NB4 (cell line): ENCODE results near the gene CCHCR1.

Experiments used
- DNase-seq: peaks from one replicate; pipeline ENCODE4 v3.0.0; 2010; ENCODE audit warnings: low read depth
- H3K4me3 ChIP-seq: one replicate; pipeline ENCODE4 v1.5.1; 2011; ENCODE audit warnings: mild to moderate bottlenecking, low read depth, low read length, moderate library complexity
- MYC ChIP-seq: IDR thresholded peaks from 2 replicates; pipeline ENCODE4 v1.6.1; 2011; ENCODE audit warnings: low read depth, low read length
- POLR2A ChIP-seq: IDR thresholded peaks from 2 replicates; pipeline ENCODE4 v1.6.1; 2011; ENCODE audit warnings: mild to moderate bottlenecking; ENCODE audit not compliant: insufficient read length; ENCODE audit errors: extremely low read depth
- TF ChIP-seq, protein P1 (sequence below): IDR thresholded peaks from 2 replicates; pipeline ENCODE4 v1.6.1; 2011; ENCODE audit warnings: low read depth, low read length
- TF ChIP-seq, protein P2 (sequence below): IDR thresholded peaks from one replicate; pipeline ENCODE4 v1.5.1; 2012; ENCODE audit warnings: low read depth, low read length

Gene CCHCR1

GRCh38 chr6:31178143-31179041, 20.8 kb upstream of the CCHCR1 start:
- no peak for TF ChIP-seq MYC
- TF ChIP-seq, protein P1, sequence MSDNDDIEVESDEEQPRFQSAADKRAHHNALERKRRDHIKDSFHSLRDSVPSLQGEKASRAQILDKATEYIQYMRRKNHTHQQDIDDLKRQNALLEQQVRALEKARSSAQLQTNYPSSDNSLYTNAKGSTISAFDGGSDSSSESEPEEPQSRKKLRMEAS: no peak
- no peak for DNase-seq
- no peak overlapping the region for H3K4me3 ChIP-seq

- no peak for DNase-seq
- no peak for TF ChIP-seq MYC
- H3K4me3 ChIP-seq: no peak overlapping the region
These were observed 18.4 kb upstream of the CCHCR1 start for GRCh38 chr6:31175971-31176370.

GRCh38 chr6:31174378-31174777, 16.8 kb upstream of the CCHCR1 start:
- no peak for DNase-seq
- TF ChIP-seq, protein P1: no peak
- TF ChIP-seq MYC: no peak
- H3K4me3 ChIP-seq: no peak overlapping the region

DNA sequence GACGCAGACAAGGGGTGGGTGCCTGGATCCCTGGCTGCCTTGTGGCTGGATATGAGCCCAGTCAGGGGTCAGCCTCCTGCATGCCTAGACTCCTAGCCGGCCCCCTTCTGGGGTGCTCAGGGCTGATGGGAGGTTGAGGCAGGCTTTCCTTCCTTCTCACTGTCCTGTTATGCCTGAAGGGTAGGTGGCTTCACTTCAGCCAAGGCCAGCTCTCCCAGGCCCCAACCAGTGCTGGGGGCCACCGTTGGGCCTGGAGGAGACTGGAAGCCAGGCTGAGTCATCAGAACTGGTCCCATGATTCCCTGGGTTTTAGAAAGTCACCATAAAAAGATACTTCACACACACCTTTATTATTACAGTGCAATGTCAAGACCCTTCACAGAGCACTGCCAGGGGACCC, 15.8 kb upstream of the CCHCR1 start:
- DNase-seq: no peak
- no peak overlapping the region for H3K4me3 ChIP-seq
- TF ChIP-seq, protein P1: no peak
- TF ChIP-seq MYC: no peak
- TF ChIP-seq, protein P2, sequence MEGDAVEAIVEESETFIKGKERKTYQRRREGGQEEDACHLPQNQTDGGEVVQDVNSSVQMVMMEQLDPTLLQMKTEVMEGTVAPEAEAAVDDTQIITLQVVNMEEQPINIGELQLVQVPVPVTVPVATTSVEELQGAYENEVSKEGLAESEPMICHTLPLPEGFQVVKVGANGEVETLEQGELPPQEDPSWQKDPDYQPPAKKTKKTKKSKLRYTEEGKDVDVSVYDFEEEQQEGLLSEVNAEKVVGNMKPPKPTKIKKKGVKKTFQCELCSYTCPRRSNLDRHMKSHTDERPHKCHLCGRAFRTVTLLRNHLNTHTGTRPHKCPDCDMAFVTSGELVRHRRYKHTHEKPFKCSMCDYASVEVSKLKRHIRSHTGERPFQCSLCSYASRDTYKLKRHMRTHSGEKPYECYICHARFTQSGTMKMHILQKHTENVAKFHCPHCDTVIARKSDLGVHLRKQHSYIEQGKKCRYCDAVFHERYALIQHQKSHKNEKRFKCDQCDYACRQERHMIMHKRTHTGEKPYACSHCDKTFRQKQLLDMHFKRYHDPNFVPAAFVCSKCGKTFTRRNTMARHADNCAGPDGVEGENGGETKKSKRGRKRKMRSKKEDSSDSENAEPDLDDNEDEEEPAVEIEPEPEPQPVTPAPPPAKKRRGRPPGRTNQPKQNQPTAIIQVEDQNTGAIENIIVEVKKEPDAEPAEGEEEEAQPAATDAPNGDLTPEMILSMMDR: no peak

- no peak overlapping the region for H3K4me3 ChIP-seq
- DNase-seq: no peak
- TF ChIP-seq POLR2A: no peak
- TF ChIP-seq, protein P1: no peak
- TF ChIP-seq, protein P2: no peak
- TF ChIP-seq MYC: no peak
These were observed 15.4 kb upstream of the CCHCR1 start for GRCh38 chr6:31172973-31173384.

DNA sequence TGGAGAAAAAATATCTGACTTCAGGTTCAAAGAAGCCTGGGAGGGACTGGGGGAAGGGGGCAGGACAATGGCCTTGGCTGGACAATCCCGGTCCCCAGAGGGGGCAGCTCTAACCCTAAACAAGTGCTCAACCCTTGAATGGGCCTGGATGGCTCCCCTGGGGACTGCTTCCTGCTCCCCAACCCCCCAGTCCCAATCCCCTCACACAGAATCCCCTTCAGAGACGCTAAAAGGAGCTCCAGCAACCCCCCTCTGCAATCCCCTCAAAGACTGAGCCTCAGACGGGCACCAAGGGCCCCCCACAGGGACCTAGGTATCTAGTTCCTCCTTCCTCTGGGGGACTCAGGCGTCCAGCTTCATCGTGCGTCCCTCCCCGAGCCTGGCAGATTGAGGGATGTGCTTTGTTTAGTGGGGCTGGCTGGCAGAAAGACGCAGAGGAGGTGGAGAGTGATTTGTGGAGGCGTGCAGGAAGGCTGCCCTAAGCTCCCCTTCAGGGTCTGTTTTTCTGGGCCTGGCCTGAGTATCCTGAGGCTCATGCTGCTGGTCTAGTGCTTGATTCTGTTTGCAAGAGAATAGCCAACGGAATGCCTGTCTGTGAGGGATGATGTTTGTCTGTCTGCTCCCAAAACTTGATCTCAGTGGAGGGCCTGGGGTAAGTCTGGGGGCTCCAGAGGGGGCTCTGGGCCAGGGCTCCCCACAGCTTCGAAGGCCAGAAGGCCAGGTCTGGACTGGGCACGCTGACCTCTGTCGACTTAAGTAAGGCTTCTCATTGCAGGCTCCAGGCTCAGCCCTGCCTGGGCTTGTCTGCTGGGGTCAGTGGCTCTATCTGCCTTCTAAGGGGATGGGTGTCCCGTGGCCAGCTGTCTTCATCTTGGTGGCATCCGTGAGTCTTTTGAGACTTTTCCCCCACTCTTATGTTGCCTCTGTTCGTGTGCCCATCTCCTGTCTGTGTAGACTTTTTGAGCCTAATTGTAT, 14.6 kb upstream of the CCHCR1 start:
- H3K4me3 ChIP-seq: no peak overlapping the region
- no peak for TF ChIP-seq MYC
- TF ChIP-seq, protein P2: no peak
- TF ChIP-seq, protein P1: no peak
- TF ChIP-seq POLR2A: no peak
- no peak for DNase-seq

GRCh38 chr6:31170987-31171671, 13.5 kb upstream of the CCHCR1 start:
- TF ChIP-seq, protein P2: no peak
- TF ChIP-seq, protein P1: no peak
- TF ChIP-seq POLR2A (no peak), MYC (no peak)
- no peak for DNase-seq
- no peak overlapping the region for H3K4me3 ChIP-seq
